WTC11 (cell line): Measurements from ENCODE around the gene RHEB.

Experiments
- CREM ChIP-seq: sonication (generic); formaldehyde crosslinking; IDR thresholded peaks from 2 replicates; pipeline ENCODE4 v1.8.1; 2022; ENCODE audit warnings: mild to moderate bottlenecking, missing genetic modification reagents, moderate library complexity
- FOXK1 ChIP-seq: sonication (generic); formaldehyde crosslinking; IDR thresholded peaks from 2 replicates; pipeline ENCODE4 v1.8.0; 2022; ENCODE audit warnings: mild to moderate bottlenecking, moderate library complexity, missing genetic modification reagents
- FOXP1 ChIP-seq: sonication (generic); formaldehyde crosslinking; IDR thresholded peaks from 2 replicates; pipeline ENCODE4 v1.8.0; 2022; ENCODE audit warnings: missing genetic modification reagents, mild to moderate bottlenecking, moderate library complexity, borderline replicate concordance
- ZNF138 ChIP-seq: sonication (generic); formaldehyde crosslinking; conservative IDR thresholded peaks from 2 replicates; pipeline ENCODE4 v1.8.1; 2022; ENCODE audit warnings: mild to moderate bottlenecking, moderate library complexity, missing genetic modification reagents
- TF ChIP-seq, protein P1 (sequence below): sonication (generic); formaldehyde crosslinking; IDR thresholded peaks from 2 replicates; pipeline ENCODE4 v1.8.0; 2022; ENCODE audit warnings: mild to moderate bottlenecking, missing genetic modification reagents
- TF ChIP-seq, protein P2 (sequence below): fragments of 200-600 bp; IDR thresholded peaks from 2 replicates; pipeline ENCODE4 v1.8.0; 2022; ENCODE audit warnings: antibody characterized with exemption
- TF ChIP-seq, protein P3 (sequence below): sonication (generic); formaldehyde crosslinking; IDR thresholded peaks from 2 replicates; pipeline ENCODE4 v1.8.1; 2023; ENCODE audit warnings: mild to moderate bottlenecking, missing genetic modification reagents, moderate library complexity

DNA sequence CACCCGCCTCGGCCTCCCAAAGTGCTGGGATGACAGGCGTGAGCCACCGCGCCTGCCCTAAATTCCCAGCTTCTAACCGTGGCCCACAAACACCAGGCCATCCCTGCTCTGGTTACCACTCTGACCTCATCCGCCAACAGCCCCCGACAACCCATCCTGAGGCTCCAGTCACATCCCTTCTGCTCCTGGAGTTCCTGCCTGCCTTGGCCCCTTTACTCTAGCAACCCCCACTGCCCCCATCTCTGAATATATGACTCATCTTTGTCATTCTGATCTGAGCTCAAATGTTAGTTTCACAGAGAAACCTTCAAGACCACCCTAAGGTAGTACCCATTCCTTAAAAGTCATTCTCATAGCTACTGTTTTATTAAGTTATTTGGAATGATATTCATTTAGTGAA lies 26.6 kb downstream of the RHEB start:
- TF ChIP-seq FOXP1 (CRISPR knock-in tag) (no peak), CREM (CRISPR knock-in tag) (no peak), FOXK1 (no peak), ZNF138 (no peak)
- TF ChIP-seq, protein P1, sequence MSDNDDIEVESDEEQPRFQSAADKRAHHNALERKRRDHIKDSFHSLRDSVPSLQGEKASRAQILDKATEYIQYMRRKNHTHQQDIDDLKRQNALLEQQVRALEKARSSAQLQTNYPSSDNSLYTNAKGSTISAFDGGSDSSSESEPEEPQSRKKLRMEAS (CRISPR knock-in tag): no peak
- TF ChIP-seq, protein P2, sequence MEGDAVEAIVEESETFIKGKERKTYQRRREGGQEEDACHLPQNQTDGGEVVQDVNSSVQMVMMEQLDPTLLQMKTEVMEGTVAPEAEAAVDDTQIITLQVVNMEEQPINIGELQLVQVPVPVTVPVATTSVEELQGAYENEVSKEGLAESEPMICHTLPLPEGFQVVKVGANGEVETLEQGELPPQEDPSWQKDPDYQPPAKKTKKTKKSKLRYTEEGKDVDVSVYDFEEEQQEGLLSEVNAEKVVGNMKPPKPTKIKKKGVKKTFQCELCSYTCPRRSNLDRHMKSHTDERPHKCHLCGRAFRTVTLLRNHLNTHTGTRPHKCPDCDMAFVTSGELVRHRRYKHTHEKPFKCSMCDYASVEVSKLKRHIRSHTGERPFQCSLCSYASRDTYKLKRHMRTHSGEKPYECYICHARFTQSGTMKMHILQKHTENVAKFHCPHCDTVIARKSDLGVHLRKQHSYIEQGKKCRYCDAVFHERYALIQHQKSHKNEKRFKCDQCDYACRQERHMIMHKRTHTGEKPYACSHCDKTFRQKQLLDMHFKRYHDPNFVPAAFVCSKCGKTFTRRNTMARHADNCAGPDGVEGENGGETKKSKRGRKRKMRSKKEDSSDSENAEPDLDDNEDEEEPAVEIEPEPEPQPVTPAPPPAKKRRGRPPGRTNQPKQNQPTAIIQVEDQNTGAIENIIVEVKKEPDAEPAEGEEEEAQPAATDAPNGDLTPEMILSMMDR: no peak
- TF ChIP-seq, protein P3, sequence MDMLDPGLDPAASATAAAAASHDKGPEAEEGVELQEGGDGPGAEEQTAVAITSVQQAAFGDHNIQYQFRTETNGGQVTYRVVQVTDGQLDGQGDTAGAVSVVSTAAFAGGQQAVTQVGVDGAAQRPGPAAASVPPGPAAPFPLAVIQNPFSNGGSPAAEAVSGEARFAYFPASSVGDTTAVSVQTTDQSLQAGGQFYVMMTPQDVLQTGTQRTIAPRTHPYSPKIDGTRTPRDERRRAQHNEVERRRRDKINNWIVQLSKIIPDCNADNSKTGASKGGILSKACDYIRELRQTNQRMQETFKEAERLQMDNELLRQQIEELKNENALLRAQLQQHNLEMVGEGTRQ (CRISPR knock-in tag): no peak
